ENCODE measurements around the gene SMARCC2.
"Not testable (repeated sequence)": the region's sequence is repeated elsewhere in the genome, so short reads cannot be mapped to it uniquely, and the experiment has no call there.

SMARCC2 gene

GRCh38 chr12:56118688-56119357 lies 70.5 kb downstream of the SMARCC2 start:
- TF ChIP-seq CTCF (IDR thresholded peaks at IDR 0.05; ENCODE audit: borderline replicate concordance, control extremely low read depth, extremely low read depth, insufficient read depth, missing control alignments): no peak
- in situ Hi-C loops (cut with MboI; ENCODE audit: low sequenced_read_pairs, unreplicated experiment): no loop called here
- no peak for DNase-seq (ENCODE audit: low spot score)

GRCh38 chr12:56117778-56118687 lies 71.2 kb downstream of the SMARCC2 start, which contains the start of gene ZC3H10:
ZC3H10 (plus strand) TSS chr12:56118266; CDS start chr12:56120563, 2,297 bp downstream.
- TF ChIP-seq CTCF (IDR thresholded peaks at IDR 0.05; ENCODE audit: borderline replicate concordance, control extremely low read depth, extremely low read depth, insufficient read depth, missing control alignments): peak; percentile 59
- DNase-seq (ENCODE audit: low spot score): peak; percentile 94
- in situ Hi-C loops (cut with MboI; ENCODE audit: low sequenced_read_pairs, unreplicated experiment): no loop called here

GRCh38 chr12:56117082-56117706 lies 72.1 kb downstream of the SMARCC2 start:
- in situ Hi-C loops (cut with MboI; ENCODE audit: low sequenced_read_pairs, unreplicated experiment); DNase-seq (ENCODE audit: low spot score): not testable (repeated sequence)

GRCh38 chr12:56116267-56117081 lies 72.8 kb downstream of the SMARCC2 start, which contains the start of gene RPL41:
RPL41 (plus strand) TSS chr12:56116633.
- in situ Hi-C loops (cut with MboI; ENCODE audit: low sequenced_read_pairs, unreplicated experiment): no loop called here

GRCh38 chr12:56115329-56115728 lies 74.0 kb downstream of the SMARCC2 start:
- no peak for DNase-seq (ENCODE audit: low spot score)

More at GRCh38 chr12:56116267-56117081, 72.8 kb downstream of the SMARCC2 start, which contains the start of gene RPL41:
- TF ChIP-seq CTCF (IDR thresholded peaks at IDR 0.05; ENCODE audit: borderline replicate concordance, control extremely low read depth, extremely low read depth, insufficient read depth, missing control alignments): no peak
- peak; percentile 82 for DNase-seq (ENCODE audit: low spot score)

GRCh38 chr12:56114084-56114483 lies 75.2 kb downstream of the SMARCC2 start:
- no peak for DNase-seq (ENCODE audit: low spot score)
- no peak for TF ChIP-seq CTCF (IDR thresholded peaks at IDR 0.05; ENCODE audit: borderline replicate concordance, control extremely low read depth, extremely low read depth, insufficient read depth, missing control alignments)
- in situ Hi-C loops (cut with MboI; ENCODE audit: low sequenced_read_pairs, unreplicated experiment): no loop called here

More at GRCh38 chr12:56115329-56115728, 74.0 kb downstream of the SMARCC2 start:
- in situ Hi-C loops (cut with MboI; ENCODE audit: low sequenced_read_pairs, unreplicated experiment): no loop called here
- no peak for TF ChIP-seq CTCF (IDR thresholded peaks at IDR 0.05; ENCODE audit: borderline replicate concordance, control extremely low read depth, extremely low read depth, insufficient read depth, missing control alignments)
